GM19468 (cell line): ENCODE data around the gene KLF16.

Experiments used
- ATAC-seq: cut with Tn5 transposase; IDR thresholded peaks from one replicate; pipeline ENCODE4 v1.9.1; 2021; ENCODE audit warnings: mild to moderate bottlenecking, moderate library complexity, moderate number of reproducible peaks; ENCODE audit not compliant: unreplicated experiment; ENCODE audit errors: extremely low read depth

KLF16 gene

GRCh38 chr19:1856698-1857603, 6.4 kb downstream of the KLF16 start:
- no peak for ATAC-seq

- ATAC-seq, result no peak
Observed at GRCh38 chr19:1856345-1856697, 7.1 kb downstream of the KLF16 start.

- no peak for ATAC-seq
Observed at GRCh38 chr19:1855828-1856255, 7.5 kb downstream of the KLF16 start.

DNA sequence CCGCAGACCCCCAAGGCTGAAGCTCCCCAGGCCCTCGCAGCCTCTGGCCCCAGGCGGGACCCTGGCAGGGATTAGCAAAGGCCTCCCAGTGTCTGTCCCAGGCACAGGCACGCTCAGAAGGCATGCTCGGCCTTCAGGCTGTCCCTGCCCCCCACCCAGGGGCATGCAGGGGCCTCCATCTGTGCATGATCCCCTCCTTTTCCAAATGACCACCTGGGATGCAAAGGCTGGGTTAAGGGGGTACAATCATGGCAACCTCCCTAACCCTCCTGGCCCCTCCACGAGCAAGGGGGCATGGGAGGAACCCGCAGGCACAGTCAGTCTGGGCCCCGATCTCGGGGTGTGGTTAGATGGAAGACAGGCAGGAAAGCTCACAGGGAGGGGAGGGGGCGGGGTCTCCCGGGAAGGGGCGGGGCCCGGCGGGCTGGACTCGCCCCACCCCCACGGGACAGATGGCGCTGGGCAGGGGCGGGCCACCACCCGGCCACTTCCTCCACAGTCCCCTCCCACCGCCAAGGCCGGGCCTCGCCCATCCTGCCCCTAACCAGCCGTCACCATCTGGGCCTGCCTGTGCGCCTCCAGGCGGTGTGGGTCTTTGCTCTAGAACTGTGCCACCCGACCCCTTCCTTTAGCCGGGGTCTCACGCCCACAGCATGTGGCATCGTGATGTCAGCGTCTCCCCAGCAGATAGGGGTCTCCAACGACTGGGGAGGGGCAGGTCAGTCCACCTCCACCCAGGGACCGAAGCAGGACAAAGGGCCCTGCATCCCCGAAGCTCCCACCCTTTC, 8.1 kb downstream of the KLF16 start:
- ATAC-seq, result no peak

GRCh38 chr19:1854542-1855039, 8.8 kb downstream of the KLF16 start:
- ATAC-seq, result no peak

DNA sequence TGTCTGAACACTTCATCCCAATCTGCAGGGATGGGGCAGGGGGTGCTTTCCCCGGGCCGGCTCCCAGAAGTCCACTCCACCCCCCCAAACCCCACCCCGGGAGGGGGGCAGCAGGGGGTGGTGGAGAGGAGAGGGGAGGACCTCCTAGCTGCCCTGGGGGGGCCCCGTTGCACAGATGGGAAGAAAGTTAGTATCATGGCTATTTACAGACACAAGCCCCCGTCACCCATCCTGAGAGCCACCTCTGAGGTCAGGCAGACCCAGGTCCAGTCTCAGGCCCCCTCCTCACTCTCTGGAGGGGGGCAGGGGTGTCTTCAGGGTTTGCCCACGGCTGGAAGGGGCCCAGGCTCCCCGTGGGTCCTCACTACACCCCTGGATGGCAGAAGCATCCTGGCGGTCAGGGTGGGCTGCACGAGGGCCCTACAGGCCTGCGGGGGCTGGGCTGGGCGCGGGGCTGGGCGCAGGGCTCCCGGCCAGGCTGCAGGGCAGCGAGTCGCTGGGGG, 9.3 kb downstream of the KLF16 start:
- ATAC-seq, result no peak

GRCh38 chr19:1853295-1854038, 9.9 kb downstream of the KLF16 start:
- ATAC-seq, result no peak

DNA sequence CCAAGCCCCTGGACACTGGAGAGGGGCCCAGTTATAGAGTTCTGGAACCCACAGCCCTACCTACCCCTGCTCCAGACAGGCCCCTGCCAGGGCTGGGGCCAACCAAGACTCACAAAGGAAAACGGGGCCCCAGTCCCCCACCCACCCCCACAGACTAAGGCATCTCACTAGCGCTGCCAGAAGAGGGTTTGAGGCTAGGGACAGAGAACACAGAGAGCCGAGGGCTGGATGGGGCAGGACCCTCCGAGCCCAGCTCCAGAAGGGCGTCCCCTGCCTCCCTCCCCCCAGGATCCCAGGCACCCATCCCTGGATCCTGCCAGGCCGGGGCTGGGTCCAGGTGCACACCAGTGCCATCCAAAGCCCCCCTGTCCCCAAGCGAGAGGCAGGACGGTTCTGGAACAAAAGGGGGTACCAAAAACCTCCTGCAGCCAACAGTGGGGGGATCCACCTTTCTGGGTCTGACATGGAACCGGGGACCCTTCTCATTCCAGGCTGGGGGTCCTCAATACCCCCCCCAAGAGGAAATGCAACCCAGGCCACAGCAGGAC, 10.7 kb downstream of the KLF16 start:
- ATAC-seq, result no peak

GRCh38 chr19:1851654-1852580, 11.5 kb downstream of the KLF16 start:
- ATAC-seq, result no peak

GRCh38 chr19:1850809-1851653, 12.3 kb downstream of the KLF16 start:
- ATAC-seq, result no peak

- no peak for ATAC-seq
Observed at GRCh38 chr19:1849886-1850398, 13.4 kb downstream of the KLF16 start.

GRCh38 chr19:1849132-1849474, 14.3 kb downstream of the KLF16 start:
- no peak for ATAC-seq

DNA sequence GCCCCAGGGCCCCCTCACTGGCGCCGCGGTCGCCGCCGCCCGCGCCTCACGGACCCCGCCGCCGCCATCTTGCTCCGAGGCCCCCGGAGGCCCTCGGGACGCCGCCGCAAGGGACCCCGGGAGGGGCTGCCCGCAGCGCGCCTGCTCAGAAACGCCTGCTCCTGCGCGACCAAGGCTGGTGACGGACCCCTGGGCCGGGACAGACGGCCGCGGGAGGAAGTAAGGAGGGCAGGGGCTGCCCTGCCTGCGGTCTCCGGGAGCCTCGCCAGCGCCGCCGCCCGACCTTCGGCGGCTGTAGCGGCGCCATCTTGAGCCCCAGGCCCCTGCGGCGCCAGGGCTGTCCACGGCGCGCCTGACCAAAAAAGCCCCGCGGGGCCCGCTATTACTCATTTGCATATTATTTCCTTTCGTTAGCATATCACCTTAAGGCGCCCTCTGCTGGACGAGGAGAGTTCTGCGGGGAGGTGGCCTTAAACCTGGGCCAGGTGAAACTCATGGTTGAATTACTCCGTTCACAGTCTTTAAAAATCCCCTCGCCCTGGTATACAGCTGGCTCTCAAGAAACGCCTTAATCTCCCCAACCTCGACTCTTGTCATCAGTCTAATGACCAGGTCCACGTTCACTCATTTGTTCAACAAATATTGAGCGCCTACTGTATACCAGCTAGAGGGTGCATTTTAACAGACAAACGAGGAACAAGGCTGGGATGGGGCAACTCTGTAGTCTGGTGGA, 14.8 kb downstream of the KLF16 start, which contains the start of gene REXO1:
Gene REXO1, minus strand, starts transcription at position 85 of the 733 bp plus-strand sequence. CDS start 125 bp downstream, outside the sequence.
- ATAC-seq, result peak; percentile 71

GRCh38 chr19:1847684-1848398, 15.5 kb downstream of the KLF16 start:
- no peak for ATAC-seq

DNA sequence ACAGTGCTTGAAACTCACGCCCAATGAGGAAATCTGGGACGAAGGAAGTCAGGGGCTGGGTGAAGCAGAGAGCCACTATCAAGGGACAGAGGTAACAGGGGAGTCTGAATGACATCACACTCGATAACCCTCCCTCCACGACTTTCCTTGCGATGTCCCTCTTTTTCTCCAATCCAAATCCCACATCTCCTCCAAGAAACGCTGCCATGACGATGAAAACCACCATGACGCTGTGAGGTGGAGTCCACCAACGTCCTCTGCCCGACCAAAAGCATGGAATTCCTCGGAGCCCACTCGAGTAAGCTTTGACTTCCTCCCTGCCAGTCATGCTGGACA, 16.1 kb downstream of the KLF16 start:
- ATAC-seq, result no peak

- no peak for ATAC-seq
Observed at GRCh38 chr19:1846517-1847204, 16.7 kb downstream of the KLF16 start.
